ENCODE data around the gene JMY. TPM values are rescaled to one million over a fixed set of nuclear protein-coding genes. Genes with fewer than 3 reads are reported as not detected.

The JMY gene
- total and polyA plus RNA-seq, 3 donors from 2014 or later: 13.6 to 31.6 (median 26.6) TPM

GRCh38 chr5:79297661-79298060 is 61.7 kb downstream of the JMY start:
- WGBS, 2 donors: 80 to 90% methylated on average over 4 of the region's 4 CpGs
- no peaks in the 10 kb centered on the region for H3K4me1 ChIP-seq
- no peak for DNase-seq
- TF ChIP-seq CTCF (IDR thresholded peaks at IDR 0.05) (no peak), POLR2A (IDR thresholded peaks at IDR 0.05) (no peak)
- H3K4me3 ChIP-seq: no peak overlapping the region
- H3K9me3 ChIP-seq: no peaks in the 10 kb centered on the region
- no peaks in the 10 kb centered on the region for H3K36me3 ChIP-seq (ENCODE audit: low read depth, missing control alignments)
- H3K27me3 ChIP-seq: no peaks in the 10 kb centered on the region
- H3K27ac ChIP-seq: no peak overlapping the region
- intact Hi-C loops (cut with DNase I; ENCODE audit: low total_unique reads): no loop called here

DNA sequence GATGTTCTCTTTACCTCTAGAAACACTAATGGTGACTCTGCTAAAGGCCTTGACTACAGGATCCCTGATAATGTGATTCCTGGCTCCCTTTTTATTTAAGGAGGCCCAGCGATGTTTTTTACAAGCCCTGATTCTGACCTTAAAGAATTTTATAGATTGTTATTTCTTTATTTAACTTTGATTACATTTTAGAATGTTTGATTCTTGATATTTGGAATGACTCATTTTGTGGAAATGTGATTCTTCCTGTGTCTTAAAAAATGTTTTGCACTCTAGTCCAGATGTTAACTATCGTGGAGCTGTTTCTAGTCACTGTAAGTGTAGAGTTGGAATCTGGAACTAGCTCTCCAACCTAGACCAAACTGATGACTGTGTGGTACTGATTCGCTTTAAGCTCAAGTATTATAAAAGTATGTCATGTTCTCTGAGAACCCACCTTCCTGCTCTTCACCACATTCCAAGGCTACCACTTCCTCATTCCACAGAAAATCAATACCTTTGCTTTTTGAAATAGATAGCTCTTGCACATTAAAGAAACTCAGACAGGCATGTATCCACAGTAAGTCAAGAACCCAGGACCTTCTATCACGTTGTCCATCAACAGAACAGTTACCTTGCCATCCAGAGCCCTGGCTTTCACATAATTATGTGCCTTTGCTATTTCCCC is 65.2 kb downstream of the JMY start:
- Histone ChIP-seq H3K4me1 (no peaks in the 10 kb centered on the region), H3K36me3 (ENCODE audit: low read depth, missing control alignments) (no peaks in the 10 kb centered on the region), H3K4me3 (no peak overlapping the region), H3K27me3 (no peaks in the 10 kb centered on the region), H3K27ac (no peak overlapping the region), H3K9me3 (no peaks in the 10 kb centered on the region)
- no peak for DNase-seq
- no peak for TF ChIP-seq POLR2A (IDR thresholded peaks at IDR 0.05)
- WGBS, 2 donors: 91 to 97% methylated on average over 4 of the region's 4 CpGs
- intact Hi-C loops (cut with DNase I; ENCODE audit: low total_unique reads): no loop called here

- intact Hi-C loops (cut with DNase I; ENCODE audit: low total_unique reads): no loop called here
- 96 to 100% methylated on average over 1 of the region's 1 CpG for WGBS, 2 donors
- DNase-seq: no peak
- Histone ChIP-seq H3K27me3 (no peaks in the 10 kb centered on the region), H3K27ac (no peak overlapping the region), H3K4me1 (no peaks in the 10 kb centered on the region), H3K36me3 (ENCODE audit: low read depth, missing control alignments) (no peaks in the 10 kb centered on the region), H3K9me3 (no peaks in the 10 kb centered on the region), H3K4me3 (no peak overlapping the region)
- TF ChIP-seq CTCF (IDR thresholded peaks at IDR 0.05) (no peak), POLR2A (IDR thresholded peaks at IDR 0.05) (no peak)
These were observed 66.5 kb downstream of the JMY start for GRCh38 chr5:79302454-79302853.

DNA sequence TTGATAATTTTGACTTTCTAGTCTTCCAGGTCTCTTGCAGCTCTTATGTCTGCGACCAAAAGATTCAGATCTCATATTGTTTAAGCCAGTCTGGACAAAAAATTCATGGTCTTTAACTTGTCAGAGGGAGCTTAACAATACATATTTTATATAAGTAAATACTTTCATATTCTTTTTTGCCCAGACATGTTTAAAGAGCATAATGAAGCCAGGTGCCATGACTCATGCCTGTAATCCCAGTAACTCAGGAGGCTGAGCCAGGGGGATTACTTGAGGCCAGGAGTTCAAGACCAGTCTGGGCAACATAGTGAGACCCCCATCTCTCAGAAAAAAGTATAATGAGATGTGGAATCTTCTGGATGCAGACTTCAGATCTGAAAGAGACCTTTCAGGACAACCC is 69.8 kb downstream of the JMY start:
- Histone ChIP-seq H3K9me3 (no peaks in the 10 kb centered on the region), H3K4me1 (peaks cover 2% of the 10 kb centered on the region), H3K4me3 (no peak overlapping the region), H3K27ac (no peak overlapping the region), H3K36me3 (ENCODE audit: low read depth, missing control alignments) (no peaks in the 10 kb centered on the region), H3K27me3 (no peaks in the 10 kb centered on the region)
- DNase-seq: no peak
- intact Hi-C loops (cut with DNase I; ENCODE audit: low total_unique reads): no loop called here
- no peak for TF ChIP-seq CTCF (IDR thresholded peaks at IDR 0.05)
- no peak for TF ChIP-seq POLR2A (IDR thresholded peaks at IDR 0.05)
- 92 to 98% methylated on average over 1 of the region's 1 CpG for WGBS, 2 donors

GRCh38 chr5:79318935-79319614 is 83.1 kb downstream of the JMY start:
- H3K36me3 ChIP-seq (ENCODE audit: low read depth, missing control alignments): no peaks in the 10 kb centered on the region
- no peak for DNase-seq

More at GRCh38 chr5:79318935-79319614, 83.1 kb downstream of the JMY start:
- Histone ChIP-seq H3K27ac (no peak overlapping the region), H3K4me1 (no peaks in the 10 kb centered on the region), H3K4me3 (no peak overlapping the region), H3K9me3 (no peaks in the 10 kb centered on the region), H3K27me3 (no peaks in the 10 kb centered on the region)
- TF ChIP-seq POLR2A (IDR thresholded peaks at IDR 0.05) (no peak), CTCF (IDR thresholded peaks at IDR 0.05) (no peak)
- intact Hi-C loops (cut with DNase I; ENCODE audit: low total_unique reads): no loop called here
- WGBS, 2 donors: 95 to 98% methylated on average over 3 of the region's 3 CpGs
